HG03139 (cell line): ENCODE data around the gene TMEM238.
A peak's percentile ranks its signal among the peaks of the same experiment; 100 is the strongest.
"Not testable (repeated sequence)": the region's sequence is repeated elsewhere in the genome, so short reads cannot be mapped to it uniquely, and the experiment has no call there.

ENCODE experiments used
- ATAC-seq: cut with Tn5 transposase; IDR thresholded peaks from one replicate; pipeline ENCODE4 v1.9.1; 2021; ENCODE audit not compliant: unreplicated experiment

Gene TMEM238

DNA sequence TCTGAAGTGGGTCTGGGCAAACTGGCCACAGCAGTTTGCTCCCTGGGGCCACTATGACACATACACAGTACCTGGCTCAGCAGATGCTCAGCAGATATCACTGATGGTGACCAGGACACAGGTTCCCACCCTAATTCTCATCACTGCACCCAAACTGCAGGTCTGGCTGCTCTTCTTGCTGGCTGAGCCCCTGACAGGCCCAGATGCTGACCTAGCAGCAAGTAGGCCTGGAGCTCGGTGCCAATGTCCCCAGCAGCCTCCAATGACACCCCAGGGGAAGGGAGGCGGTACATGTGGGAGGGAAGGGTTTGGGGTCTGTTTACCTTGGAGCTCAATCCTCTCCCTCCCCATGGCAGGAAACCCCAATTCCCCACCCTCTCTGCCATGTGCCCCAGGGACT is 18.4 kb upstream of the TMEM238 start:
- ATAC-seq, result no peak

DNA sequence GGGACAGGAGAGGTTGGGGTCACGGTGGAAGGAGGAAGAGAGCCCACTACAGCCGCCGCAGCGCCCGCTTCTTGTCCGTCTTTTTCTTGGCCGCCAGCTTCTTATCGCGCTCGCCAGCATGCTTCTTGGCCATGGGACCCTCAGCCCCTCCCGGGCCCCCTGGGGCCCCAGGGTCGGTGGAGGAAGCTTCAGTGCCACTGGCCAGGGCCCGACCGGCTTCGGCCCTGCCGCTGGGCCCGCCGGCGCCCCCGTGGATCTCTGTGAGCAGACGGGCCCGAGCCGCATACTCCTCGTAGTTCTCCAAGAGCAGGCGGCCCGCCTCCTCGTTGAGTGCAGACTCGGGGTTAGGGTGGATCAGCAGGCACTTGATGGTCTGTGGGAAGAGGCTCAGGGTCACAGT is 17.3 kb upstream of the TMEM238 start:
- not testable (repeated sequence) for ATAC-seq

DNA sequence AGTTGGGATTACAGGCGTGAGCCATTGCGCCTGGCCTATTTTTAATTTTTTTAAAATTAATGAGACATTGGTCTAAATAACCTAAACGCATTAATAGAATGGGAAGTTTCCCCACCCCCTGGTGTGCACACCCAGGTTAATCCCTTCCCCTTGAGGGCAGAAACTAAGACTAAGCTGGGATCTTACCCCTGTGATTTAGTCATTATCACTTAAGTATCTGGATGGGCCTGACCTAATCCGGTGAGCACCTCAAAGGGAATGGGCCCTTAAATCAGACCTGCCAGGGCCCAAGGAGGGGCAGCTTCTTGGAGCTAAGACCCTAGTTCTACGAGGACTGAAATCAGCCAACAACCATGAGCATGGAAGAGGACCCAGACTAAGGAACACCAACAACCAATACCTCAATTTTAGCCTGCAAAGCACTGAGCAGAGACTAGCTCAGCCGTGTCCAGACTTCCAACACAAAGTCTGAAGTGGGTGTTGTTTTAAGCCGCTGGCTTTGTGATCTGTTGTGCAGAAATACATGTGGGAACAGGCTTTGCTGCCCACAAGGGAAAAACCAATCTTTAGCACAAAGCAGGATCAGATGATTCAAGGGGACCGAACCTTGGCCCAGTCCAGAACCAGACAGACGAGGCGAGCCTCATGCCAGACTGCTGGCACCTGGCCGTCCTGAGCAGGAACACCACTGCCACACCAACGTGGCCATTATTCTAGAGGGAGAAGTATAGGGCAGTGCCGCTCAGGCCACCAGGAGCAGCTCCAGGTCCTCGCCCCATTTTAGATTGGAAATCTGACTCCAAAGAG is 16.4 kb upstream of the TMEM238 start:
- no peak for ATAC-seq

DNA sequence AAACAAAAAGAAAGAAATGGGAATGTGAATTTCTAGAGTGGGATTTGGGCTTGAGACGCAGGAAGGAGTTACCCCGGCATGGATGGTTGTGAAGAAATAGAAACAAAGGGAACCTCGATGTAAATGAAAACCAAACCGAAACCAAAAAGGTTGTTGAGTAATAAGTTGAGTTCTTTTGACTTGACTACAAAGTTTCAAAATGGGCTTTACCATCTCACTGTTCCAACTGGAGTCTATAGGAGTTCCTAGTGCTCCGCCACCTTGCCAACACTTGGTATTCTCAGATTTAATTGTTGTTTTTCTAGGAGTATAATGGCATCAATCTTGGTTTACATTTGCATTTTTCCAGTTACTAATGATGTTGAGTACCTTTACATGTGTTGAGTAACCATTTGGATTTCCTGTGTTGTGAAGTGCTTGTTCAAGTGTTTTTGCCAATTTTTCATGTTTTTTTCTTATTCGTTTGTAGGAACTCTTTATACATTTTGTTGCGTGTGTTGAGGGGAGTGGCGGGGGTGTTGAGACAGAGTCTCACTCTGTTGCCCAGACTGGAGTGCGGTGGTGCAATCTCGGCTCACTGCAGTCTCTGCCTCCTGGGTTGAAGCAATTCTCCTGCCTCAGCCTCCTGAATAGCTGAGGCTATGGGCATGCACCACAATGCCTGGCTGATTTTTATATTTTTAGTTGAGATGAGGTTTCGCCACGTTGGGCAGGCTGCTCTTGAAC is 14.3 kb upstream of the TMEM238 start:
- no peak for ATAC-seq

DNA sequence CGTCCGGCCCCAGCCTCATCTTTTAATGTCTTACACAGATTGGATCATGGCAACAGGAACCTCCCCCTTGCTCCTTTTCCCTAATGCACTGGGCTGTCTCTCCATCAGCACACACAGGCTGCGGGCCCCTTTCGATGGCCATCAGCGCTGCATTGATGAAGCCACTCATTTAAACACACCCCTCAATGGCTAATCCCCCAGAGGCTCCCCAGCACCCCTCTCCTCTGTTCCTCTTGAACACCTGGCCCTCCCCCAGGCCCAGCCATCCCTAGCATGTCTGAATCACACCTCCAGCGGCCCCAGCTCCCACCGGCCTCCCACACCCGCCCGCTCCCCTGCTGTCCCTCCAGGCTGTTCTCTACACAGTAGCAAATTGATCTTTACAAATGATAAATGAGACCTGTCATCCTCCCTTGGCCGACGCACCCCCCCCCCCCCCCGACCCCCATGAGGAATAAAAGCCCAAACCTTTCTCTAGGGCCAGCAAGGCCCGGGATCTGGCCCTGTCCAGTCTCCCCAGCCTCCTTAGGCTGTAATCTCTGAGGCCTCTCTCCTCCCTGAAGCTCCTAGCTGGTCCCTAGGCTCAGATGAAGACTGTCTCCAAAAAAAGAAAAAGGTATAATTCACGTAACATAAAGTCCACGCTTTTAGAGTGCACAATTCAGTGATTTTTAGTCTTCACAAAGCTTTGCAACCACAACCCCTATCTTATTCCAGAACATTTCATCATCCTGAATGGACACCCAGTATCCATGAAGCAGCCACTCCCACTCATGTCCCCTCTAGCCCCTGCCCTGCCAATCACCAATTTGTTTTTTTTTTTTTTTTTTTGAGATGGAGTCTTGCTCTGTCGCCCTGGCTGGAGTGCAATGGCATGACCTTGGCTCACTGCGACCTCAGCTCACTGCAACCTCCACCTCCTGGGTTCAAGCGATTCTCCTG is 9.0 kb upstream of the TMEM238 start:
- ATAC-seq, result no peak

DNA sequence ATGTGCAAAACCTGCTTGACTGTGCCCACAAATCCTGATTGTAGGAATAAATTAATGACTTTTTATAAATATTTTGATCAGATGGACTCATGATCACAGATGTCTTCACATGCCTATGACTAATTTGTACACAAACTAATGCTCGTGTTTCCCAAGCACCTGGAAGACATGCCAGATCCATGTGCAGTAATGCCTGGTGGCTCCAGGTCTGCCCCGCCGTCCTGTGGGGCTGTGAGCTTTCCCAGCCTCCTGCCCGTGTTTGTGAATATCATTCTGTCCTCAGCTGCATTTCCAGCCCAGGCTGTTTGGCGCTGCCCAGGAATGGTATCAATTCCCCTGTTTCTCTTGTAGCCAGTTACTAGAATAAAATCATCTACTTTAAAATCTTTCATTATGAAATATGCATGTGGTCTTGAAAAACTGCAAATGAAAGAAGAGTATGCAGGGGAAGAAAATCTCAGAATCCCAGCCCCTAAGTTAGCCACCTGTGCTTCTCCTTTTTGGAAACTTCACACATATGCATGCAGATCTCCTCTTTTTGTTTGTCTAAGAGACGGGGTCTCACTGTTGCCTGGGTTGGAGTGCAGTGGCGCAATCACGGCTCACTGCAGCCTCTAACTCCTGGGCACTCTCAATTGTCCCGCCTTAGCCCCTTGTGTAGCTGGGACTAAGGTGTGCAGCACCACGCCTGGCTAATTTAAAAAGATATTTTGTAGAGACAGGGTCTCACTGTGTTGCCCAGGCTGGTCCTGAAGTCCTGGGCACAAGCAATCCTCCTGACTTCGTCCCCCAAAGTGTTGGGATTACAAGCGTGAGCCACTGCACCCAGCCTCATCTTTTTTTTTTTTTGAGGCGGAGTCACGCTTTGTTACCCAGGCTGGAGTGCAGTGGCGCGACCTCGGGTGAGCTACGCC is 7.9 kb upstream of the TMEM238 start:
- ATAC-seq, result no peak

DNA sequence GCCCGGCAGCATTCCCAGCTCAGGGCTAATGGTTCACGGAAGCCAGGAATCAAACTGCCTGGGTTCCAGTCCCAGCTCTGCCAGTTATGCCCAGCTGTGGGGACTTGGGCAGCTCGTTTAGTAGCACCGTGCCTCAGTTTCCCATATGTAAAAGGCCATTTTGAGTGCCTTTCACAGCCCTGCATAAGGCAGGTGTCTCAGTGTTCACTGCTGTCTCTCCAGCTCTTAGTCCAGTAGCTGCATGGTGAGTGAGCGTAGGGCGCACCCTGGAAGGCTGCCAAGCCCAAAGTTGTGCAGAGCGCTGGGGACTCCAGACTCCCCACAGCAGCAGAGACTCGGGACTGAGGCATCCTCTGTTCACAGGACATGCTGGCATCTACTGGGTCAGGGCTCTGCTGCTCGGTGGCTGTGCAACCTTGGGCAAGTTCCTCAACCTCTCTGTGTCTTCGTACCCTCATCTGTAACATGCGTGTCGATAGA is 7.1 kb upstream of the TMEM238 start:
- ATAC-seq, result no peak

DNA sequence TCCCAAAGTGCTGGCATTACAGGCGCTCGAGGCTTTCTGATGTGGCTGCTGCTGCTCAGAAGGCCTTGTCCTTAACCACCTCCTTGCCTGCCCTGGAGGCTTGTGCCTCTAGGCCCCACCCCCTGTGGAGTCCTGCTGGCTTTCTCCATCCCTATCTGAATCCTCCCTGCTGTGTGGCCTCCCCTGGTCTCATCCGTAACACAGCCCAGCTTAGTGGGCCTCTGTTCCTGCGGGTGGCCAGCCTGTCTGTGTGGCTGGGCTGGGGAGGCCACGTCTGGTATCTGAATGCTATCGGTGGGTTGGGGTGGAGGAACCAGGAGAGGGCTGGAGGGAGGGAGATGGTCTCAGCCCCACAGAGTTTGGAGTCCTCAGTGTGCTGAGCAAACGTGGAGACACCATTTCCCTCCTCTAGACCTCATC is 6.4 kb upstream of the TMEM238 start:
- ATAC-seq, result no peak

DNA sequence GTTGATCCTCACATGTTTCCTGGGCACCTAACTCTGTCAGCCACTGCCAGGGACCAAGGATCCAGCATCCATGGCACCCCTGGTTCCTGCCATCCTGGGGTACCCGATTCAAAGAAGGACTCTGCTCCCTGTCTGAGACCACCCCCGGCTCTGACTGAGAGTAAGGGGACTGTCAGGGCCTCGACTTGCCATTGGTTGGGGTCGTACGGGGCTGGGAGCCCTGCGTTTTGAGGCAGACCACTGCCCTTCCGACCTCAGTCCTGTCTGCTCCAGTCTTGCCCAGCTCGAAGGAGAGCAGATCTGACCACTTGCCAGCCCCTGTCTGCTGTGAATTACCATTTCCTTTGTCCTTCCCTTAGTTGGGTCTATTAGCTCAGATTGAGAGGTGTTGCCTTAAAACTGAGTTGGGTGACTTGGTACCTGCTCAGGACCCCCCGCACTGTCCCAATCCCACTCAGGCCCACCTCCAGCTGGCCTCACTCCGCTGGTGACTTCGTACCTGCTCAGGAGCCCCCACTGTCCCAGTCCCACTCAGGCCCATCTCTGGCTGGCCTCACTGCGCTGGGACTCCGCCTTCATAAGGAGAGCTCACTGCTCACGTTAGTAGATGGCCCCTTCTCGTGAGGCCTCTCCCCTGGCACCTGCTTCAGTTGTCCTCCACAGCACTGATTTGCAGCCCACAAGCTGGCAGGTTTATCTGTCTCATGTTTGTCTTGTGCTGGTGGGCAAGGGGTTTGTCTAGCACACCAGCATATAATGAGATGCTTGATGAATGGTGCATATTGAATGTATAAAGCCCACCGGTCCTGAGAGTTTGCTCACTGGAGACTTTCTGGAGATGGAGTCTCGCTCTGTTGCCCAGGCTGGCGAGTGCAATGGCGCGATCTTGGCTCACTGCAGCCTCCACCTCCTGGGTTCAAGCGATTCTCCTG is 5.6 kb upstream of the TMEM238 start:
- no peak for ATAC-seq

DNA sequence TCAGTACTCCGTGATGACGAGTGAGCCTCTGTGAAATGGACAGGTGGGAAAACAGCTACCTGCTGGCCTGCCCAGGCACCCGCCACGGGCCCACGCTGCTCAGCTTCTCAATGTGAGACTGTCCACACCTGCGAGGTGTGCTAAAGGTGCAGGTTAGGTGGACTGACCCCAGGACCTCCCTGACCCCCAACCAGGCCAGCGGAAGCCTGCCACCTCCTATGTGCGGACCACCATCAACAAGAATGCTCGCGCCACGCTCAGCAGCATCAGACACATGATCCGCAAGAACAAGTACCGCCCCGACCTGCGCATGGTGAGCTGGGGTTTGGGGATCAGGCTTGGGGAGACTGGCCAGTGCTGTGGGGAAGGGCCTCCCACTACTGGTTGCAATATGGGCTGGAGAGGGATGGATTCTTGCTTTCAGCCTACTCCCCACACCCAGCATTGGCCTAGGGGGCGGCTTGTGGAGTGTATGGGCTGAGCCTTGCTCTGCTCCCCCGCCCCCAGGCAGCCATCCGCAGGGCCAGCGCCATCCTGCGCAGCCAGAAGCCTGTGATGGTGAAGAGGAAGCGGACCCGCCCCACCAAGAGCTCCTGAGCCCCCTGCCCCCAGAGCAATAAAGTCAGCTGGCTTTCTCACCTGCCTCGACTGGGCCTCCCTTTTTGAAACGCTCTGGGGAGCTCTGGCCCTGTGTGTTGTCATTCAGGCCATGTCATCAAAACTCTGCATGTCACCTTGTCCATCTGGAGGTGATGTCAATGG is 3.8 kb upstream of the TMEM238 start:
- ATAC-seq, result no peak

DNA sequence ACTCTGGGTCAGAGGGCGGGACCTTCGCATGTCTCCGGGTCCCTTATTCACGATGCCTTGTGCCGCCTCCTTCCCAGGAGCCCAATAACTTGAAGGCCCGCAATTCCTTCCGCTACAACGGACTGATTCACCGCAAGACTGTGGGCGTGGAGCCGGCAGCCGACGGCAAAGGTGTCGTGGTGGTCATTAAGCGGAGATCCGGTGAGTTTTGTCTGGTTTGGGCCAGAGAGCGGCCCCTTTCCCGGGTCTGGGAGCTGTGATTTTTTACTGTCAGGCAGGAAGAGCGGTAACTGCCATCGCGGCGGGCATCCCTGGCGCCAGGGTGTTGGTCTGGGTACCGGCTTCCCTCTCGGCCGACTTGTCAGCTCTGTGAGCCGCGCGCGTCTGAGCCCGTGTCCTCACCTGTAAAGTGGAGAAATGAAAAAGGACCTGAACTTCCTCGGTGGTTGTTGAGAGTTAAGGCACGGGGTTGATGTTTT is 2.4 kb upstream of the TMEM238 start:
- no peak for ATAC-seq

DNA sequence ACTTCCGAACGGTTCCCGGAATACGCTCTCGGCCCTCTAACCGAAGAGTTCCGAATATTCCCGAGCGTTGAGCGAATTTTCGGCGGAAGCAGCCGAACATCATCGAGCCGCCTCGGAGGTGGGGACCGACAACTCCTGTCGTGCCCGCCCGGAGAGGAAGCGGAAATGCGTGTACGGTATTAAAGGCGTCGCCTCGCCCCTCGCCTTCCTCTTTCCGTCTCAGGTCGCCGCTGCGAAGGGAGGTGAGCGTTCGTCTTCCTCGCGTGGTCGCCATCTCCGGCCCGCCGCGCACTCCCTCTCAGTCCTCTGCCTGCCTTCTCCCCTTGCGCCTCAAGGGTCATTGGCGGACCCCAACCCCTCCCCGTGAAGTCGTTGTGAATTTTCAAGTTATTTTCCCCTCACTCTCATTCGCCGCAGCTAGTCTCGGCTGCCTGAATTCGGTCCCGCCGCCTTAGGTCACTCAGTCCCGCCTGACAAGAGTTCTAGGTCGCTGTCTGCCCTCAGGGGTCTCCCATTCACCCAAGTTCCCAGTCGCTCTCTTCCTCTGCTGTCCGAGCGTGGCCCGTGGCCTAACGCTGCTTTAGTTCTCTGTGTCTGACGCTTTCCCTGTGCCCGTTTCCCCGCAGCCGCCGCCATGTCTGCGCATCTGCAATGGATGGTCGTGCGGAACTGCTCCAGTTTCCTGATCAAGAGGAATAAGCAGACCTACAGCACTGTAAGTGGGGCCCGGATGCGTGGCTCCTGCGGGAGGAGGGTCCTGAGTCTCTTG is 1.8 kb upstream of the TMEM238 start, which contains the start of gene RPL28:
RPL28 (plus strand) TSS at position 209 of the 769 bp plus-strand sequence; CDS start at position 635, 426 bp downstream.
- peak; percentile 71 for ATAC-seq

DNA sequence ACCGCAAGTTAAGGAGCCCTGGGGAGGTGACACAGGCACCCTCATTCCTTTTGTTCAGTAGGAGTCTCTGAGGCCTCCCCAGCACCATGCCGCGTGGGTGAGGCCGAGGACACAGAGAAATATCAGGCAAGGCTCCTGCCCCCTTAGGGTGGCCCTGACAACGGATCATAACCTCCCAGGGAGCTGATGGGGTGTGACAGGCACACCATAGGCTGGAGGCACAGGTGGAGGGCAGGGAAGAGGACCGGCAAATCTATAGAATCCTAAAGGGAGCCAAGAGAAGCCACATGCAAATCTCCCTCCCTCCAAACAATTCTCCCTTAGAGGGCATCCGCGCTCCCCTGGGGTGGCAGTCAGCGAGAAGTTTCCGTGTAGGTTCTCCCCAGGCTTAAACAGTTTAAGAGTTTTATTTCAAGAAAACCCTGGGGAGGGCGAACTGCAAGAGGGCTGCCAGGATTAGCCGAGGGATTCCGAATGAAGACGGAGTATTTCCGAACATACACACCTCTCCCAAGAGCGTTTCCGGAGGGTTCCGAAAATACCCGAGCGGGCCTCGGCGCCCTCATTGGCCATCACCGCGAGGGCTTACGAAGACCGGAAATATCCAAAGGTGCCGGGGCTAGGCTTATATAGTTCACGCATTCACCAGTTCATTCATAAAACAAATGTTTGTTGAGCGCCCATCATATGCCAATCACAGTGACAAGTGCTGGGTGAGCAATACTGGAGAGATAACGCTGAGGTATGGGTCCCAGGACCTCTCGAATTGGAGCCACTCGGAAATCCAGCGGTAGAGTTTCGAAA is 1.0 kb upstream of the TMEM238 start:
- ATAC-seq, result peak; percentile 46

DNA sequence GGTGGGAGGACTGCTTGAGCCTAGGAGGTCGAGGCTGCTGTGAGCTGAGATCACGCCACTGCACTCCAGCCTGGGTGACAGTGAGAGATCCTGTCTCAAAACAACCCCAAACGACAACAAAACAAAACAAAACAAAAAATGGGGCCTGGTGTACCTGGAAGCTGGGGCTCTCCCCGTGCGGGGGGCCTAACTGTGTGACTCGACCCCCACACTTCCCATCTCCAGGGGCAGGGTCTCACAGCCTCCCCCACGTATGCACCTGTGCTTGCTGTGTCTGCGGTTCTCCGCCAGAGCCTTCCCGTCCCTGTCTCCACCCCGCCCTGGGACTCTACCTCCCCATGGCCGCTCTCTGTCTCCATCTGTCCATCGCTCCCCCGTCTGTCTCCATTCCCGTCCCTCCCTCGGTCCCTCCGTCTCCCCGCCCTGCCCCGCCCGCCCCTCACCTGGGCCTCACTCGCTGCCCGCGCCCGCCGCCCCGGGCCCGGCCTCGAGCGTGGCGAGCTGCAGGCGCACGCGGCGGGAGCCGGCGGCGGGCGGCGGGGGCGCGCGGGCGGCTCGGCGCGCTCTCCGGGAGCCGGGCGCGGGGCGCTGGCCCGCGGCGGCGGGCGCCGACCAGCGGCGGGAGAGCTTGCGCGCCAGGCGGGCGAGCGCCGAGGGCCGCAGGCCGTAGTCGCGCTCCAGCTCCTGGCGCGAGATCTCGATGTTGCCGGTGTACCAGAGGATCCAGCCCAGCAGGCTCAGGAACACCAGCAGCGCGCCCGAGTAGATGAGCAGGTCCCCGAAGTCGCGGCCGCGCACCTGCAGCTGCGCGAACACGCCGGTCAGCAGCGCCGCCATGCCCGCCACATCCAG is 587 bp downstream of the TMEM238 start:
- no peak for ATAC-seq

DNA sequence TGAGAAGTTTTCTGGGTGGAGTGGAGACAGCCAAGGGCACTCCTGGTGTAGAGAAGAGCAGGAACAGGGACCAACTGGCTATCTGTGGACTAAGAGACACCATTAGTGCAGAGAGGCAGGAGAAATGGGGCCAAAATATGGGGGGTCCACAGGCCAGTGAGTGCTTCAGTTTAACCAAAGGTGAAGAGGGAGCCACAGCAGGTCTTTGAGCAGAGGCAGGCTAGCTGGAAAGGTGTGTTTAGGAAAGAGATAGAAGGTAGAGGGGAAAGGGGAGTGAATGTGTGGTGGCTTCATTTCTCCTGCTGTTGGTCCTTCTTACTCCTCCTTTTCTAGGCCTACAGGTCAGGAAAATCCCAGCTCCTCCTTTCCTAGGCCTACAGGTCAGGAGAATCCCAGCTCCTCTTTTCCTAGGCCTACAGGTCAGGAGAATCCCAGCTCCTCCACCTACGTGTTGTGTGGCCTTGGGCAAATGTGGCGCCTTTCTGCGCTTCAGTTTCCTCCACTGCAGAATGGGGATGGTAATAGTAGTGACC is 1.5 kb downstream of the TMEM238 start:
- no peak for ATAC-seq
